ENCODE measurements around the gene FAM50B. TPM values are rescaled to one million over a fixed set of nuclear protein-coding genes. Genes with fewer than 3 reads are reported as not detected.

Gene FAM50B
- total and polyA plus RNA-seq, 2 of the 13 experiments (the other 11 are each of a cell fraction or from before 2014, with no cell fraction given): 0.05 TPM; not detected in 1

DNA sequence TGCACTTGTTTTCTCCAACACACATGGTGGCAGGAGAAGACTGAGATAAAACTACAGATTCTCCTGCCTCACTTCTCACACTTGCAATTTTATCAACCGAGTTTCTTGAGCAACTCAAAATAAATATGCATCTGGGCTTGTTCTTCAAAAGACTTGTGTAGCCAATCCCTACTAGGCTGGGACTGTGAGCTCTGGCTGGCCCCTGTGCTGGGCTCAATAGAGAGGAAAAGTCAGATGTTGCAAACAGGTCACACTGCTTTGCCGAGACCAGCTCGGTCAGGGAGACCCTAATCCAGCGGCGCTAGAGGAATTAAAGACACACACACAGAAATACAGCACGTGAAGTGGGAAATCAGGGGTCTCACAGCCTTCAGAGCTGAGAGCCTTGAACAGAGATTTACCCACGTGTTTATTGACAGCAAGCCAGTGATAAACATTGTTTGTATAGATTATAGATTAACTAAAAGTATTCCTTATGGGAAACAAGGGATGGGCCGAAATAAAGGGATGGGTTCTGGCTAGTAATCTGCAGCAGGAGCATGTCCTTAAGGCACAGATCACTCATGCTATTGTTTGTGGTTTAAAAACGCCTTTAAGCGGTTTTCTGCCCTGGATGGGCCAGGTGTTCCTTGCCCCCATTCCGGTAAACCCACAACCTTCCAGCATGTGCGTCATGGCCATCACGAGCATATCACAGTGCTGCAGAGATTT, 32.7 kb downstream of the FAM50B start (continued):
- TF ChIP-seq, protein P1, sequence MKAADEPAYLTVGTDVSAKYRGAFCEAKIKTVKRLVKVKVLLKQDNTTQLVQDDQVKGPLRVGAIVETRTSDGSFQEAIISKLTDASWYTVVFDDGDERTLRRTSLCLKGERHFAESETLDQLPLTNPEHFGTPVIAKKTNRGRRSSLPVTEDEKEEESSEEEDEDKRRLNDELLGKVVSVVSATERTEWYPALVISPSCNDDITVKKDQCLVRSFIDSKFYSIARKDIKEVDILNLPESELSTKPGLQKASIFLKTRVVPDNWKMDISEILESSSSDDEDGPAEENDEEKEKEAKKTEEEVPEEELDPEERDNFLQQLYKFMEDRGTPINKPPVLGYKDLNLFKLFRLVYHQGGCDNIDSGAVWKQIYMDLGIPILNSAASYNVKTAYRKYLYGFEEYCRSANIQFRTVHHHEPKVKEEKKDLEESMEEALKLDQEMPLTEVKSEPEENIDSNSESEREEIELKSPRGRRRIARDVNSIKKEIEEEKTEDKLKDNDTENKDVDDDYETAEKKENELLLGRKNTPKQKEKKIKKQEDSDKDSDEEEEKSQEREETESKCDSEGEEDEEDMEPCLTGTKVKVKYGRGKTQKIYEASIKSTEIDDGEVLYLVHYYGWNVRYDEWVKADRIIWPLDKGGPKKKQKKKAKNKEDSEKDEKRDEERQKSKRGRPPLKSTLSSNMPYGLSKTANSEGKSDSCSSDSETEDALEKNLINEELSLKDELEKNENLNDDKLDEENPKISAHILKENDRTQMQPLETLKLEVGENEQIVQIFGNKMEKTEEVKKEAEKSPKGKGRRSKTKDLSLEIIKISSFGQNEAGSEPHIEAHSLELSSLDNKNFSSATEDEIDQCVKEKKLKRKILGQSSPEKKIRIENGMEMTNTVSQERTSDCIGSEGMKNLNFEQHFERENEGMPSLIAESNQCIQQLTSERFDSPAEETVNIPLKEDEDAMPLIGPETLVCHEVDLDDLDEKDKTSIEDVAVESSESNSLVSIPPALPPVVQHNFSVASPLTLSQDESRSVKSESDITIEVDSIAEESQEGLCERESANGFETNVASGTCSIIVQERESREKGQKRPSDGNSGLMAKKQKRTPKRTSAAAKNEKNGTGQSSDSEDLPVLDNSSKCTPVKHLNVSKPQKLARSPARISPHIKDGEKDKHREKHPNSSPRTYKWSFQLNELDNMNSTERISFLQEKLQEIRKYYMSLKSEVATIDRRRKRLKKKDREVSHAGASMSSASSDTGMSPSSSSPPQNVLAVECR (CRISPR knock-in tag; IDR thresholded peaks at IDR 0.05; ENCODE audit: borderline replicate concordance): peak; percentile 31; the same call in 1 of the 2 replicates
- TF ChIP-seq NBN (conservative IDR thresholded peaks at IDR 0.05): no peak
- TF ChIP-seq NR2C2 (CRISPR knock-in tag; IDR thresholded peaks at IDR 0.05; ENCODE audit: borderline replicate concordance): no peak
- TF ChIP-seq, protein P2, sequence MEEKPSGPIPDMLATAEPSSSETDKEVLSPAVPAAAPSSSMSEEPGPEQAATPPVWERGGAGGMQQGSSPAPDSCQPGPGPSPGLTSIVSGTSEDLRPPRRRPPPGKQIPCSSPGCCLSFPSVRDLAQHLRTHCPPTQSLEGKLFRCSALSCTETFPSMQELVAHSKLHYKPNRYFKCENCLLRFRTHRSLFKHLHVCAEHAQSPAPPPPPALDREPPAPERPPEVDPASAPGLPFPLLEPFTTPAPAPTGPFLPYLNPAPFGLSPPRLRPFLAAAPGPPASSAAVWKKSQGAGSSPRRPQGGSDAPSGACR (CRISPR knock-in tag; IDR thresholded peaks at IDR 0.05): no peak
- TF ChIP-seq HDAC1 (CRISPR knock-in tag; IDR thresholded peaks at IDR 0.05): peak; percentile 15; the same call in 1 of the 2 replicates
- no peak for TF ChIP-seq NFE2 (CRISPR knock-in tag; IDR thresholded peaks at IDR 0.05)
- no peak for TF ChIP-seq SMC3 (IDR thresholded peaks at IDR 0.05; ENCODE audit: low read length)
- TF ChIP-seq, protein P3, sequence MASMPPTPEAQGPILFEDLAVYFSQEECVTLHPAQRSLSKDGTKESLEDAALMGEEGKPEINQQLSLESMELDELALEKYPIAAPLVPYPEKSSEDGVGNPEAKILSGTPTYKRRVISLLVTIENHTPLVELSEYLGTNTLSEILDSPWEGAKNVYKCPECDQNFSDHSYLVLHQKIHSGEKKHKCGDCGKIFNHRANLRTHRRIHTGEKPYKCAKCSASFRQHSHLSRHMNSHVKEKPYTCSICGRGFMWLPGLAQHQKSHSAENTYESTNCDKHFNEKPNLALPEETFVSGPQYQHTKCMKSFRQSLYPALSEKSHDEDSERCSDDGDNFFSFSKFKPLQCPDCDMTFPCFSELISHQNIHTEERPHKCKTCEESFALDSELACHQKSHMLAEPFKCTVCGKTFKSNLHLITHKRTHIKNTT (CRISPR knock-in tag; IDR thresholded peaks at IDR 0.05): no peak
- no peak for TF ChIP-seq ZIK1 (CRISPR knock-in tag; IDR thresholded peaks at IDR 0.05; ENCODE audit: borderline replicate concordance, low read depth)
- TF ChIP-seq ZKSCAN1 (IDR thresholded peaks at IDR 0.05; ENCODE audit: low read length): no peak
- TF ChIP-seq JUND (CRISPR knock-in tag; IDR thresholded peaks at IDR 0.05): no peak
- TF ChIP-seq BORCS8-MEF2B (CRISPR knock-in tag; IDR thresholded peaks at IDR 0.05): no peak
- TF ChIP-seq SMYD3 (CRISPR knock-in tag; IDR thresholded peaks at IDR 0.05): no peak
- TF ChIP-seq CBX2 (IDR thresholded peaks at IDR 0.05; ENCODE audit: low read depth, low read length): no peak
- TF ChIP-seq CBX2 (CRISPR knock-in tag; IDR thresholded peaks at IDR 0.05; ENCODE audit: low read depth): no peak
- TF ChIP-seq HNRNPUL1 (IDR thresholded peaks at IDR 0.05; ENCODE audit: low read depth, low read length): no peak
- TF ChIP-seq NFYC (CRISPR knock-in tag; IDR thresholded peaks at IDR 0.05): no peak
- TF ChIP-seq ZNF891 (CRISPR knock-in tag; IDR thresholded peaks at IDR 0.05): no peak
- TF ChIP-seq THYN1 (CRISPR knock-in tag; IDR thresholded peaks at IDR 0.05; ENCODE audit: borderline replicate concordance, low read depth): no peak

Data from HepG2 (cell line).